ENCODE results near the gene BCL2L2.

Gene BCL2L2

DNA sequence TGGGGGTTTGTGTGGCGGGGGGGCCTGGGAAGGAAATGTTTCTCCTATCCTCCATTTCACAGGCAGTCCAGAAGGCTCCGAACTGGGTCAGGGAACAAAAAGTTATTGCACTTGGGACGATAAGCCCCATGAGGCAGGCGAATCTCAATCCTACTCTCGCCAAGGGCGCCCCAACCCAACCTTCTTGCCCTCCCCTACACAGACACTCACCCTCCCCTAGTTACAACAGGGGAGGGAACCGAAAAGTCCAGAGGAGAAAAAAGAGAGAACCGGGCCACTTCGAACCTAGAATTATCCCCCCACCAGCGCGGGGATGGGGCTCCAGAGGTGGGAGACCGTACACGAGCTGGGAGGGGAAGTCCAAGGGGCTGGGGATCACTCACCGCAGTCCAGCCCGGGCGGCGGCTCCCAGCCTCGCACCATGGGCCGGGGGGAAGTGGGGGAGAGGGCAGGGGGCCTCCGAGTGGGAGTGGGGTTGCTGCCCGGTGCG, 21.1 kb upstream of the BCL2L2 start:
- peaks cover 0 to 6% of the 10 kb centered on the region in 2 donors for H3K36me3 ChIP-seq (ENCODE audit: control insufficient read depth in 1 of 2, insufficient read depth in 2 of 2, low read length in 2 of 2)
- H3K4me1 ChIP-seq (ENCODE audit: control insufficient read depth in 1 of 2, insufficient read depth in 2 of 2, low read length in 2 of 2) = peaks cover 13 to 19% of the 10 kb centered on the region in 2 donors
- H3K4me3 ChIP-seq (ENCODE audit: low read depth in 1 of 2, low read length in 2 of 2) = peak overlapping the region; percentile 76 to 96
- no peaks in the 10 kb centered on the region for H3K27me3 ChIP-seq (ENCODE audit: control insufficient read depth in 1 of 2, insufficient read depth in 2 of 2, low read length in 2 of 2)
- H3K9ac ChIP-seq (ENCODE audit: low read depth in 1 of 2, low read length in 2 of 2) = peak overlapping the region; percentile 67 to 96
- no peaks in the 10 kb centered on the region for H3K9me3 ChIP-seq (ENCODE audit: control insufficient read depth in 1 of 2, low read length in 2 of 2)
- peak overlapping the region; percentile 83 for H3K27ac ChIP-seq (ENCODE audit: low read depth, low read length)

DNA sequence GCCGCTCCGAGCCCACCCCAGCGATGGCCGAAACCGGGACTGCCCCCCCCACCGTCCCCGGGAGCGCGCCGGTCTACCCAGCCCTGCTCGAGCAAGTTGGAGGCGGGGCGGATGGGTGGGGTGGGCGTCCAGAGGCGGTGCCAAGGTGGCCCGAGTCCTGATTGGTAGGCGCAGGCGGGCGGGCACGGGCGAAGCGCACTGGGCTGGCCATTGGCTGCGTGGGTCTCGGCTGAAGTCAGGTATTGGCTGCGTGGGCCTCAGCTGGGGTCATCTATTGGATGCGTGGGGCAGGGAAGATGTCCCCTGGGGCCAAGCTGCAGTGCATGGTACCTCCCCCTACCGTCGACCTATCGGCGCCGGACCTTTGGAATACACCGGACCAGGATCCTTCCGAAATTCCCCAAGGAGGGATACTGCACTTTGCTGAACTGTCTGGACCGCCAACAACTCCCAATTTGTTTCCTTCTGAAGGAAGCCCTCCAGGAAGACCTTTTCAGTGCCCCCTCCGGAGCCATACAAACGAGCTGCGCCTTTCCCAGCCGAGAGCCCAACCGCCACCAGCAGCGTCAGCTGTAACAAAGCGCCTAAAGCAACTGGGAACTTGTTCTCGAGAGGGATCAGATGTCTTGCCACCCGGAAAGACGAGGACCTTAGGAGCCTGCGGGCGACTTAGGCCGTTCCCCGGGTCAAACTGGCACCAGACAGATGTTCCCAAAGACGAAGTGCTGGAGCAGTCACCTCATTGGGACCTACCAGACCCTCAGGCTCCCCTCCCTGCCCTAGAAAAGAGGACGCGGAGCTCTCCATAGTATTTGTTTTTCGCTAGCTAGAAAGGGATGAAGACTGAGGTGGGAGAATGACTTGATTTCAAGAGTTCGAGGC, 20.4 kb upstream of the BCL2L2 start, which contains the start of gene HOMEZ:
Gene HOMEZ (minus strand): TSS at position 113 of the 882 bp plus-strand sequence. CDS start 180 bp downstream, outside the sequence.
- Histone ChIP-seq H3K9me3 (ENCODE audit: control insufficient read depth in 1 of 2, low read length in 2 of 2) (no peaks in the 10 kb centered on the region), H3K36me3 (ENCODE audit: control insufficient read depth in 1 of 2, insufficient read depth in 2 of 2, low read length in 2 of 2) (peaks cover 0 to 6% of the 10 kb centered on the region in 2 donors), H3K27me3 (ENCODE audit: control insufficient read depth in 1 of 2, insufficient read depth in 2 of 2, low read length in 2 of 2) (no peaks in the 10 kb centered on the region), H3K4me3 (ENCODE audit: low read depth in 1 of 2, low read length in 2 of 2) (peak within 1 kb of the TSS; percentile 85 to 96), H3K4me1 (ENCODE audit: control insufficient read depth in 1 of 2, insufficient read depth in 2 of 2, low read length in 2 of 2) (peaks cover 13 to 19% of the 10 kb centered on the region in 2 donors), H3K27ac (ENCODE audit: low read depth, low read length) (peak within 1 kb of the TSS; percentile 83), H3K9ac (ENCODE audit: low read depth in 1 of 2, low read length in 2 of 2) (peak within 1 kb of the TSS; percentile 88 to 96)

DNA sequence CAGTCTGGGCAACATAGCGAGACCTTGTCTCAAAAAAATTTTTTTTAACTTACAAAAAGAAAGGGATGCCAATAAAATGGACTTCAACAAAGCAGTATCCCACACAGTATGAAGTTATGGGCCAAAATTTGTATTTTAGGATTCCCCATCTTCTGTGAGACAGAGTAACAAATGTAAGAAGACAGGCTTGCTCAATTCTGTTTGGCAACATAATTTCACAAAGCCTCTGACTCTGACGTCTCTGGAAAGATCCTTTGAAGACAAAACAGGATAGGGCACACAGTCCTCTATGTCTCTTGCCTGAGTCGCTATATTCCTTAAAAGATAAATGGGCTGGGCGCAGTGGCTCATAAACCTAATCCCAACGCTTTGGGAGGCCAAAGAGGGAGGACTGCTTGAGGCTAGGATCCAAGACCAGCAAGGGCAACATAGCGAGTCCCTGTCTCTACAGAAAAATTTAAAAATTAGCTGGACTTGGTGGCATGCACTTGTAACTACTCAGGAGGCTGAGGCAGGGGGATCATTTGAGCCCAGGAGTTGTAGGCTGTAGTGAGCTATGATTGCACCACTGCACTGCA, 19.6 kb upstream of the BCL2L2 start:
- peaks cover 0 to 6% of the 10 kb centered on the region in 2 donors for H3K36me3 ChIP-seq (ENCODE audit: control insufficient read depth in 1 of 2, insufficient read depth in 2 of 2, low read length in 2 of 2)
- H3K9ac ChIP-seq (ENCODE audit: low read depth in 1 of 2, low read length in 2 of 2) = peak overlapping the region; percentile 76 to 88
- no peaks in the 10 kb centered on the region for H3K27me3 ChIP-seq (ENCODE audit: control insufficient read depth in 1 of 2, insufficient read depth in 2 of 2, low read length in 2 of 2)
- no peaks in the 10 kb centered on the region for H3K9me3 ChIP-seq (ENCODE audit: control insufficient read depth in 1 of 2, low read length in 2 of 2)
- H3K4me1 ChIP-seq (ENCODE audit: control insufficient read depth in 1 of 2, insufficient read depth in 2 of 2, low read length in 2 of 2) = peaks cover 13 to 19% of the 10 kb centered on the region in 2 donors
- peak overlapping the region; percentile 69 to 85 for H3K4me3 ChIP-seq (ENCODE audit: low read depth in 1 of 2, low read length in 2 of 2)
- H3K27ac ChIP-seq (ENCODE audit: low read depth, low read length) = peak overlapping the region; percentile 71

DNA sequence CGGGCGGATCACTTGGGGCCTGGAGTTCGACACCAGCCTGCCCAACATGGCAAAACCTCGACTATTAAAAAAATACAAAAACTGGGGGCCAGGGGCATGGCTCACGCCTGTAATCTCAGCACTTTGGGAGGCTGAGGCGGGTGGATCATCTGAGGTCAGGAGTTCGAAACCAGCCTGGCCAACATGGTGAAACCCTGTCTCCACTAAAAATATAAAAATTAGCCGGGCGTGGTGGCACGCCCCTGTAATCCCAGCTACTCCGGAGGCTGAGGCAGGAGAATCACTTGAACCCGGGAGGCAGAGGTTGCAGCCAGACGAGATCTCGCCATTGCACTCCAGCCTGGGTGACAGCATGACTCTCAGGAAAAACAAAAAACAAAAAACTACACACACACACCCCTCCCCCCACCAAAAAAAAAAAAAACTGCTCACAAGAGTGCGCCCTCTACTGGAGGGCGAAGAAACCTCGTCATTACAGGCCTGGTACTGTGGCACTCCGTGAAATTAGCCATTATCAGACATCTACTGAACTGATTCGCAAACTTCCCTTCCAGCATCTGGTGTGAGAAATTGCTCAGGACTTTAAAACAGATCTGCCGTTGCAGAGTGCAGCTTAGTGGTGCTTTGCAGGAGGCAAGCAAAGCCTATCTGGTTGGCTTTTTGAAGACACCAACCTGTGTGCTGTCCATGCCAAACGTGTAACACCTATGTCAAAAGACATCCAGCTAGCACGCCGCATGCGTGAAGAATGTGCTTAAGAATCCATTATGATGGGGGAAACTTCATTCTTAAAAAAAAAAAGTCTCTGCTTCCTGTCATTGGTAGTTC, 11.7 kb upstream of the BCL2L2 start:
- no peaks in the 10 kb centered on the region for H3K9me3 ChIP-seq (ENCODE audit: control insufficient read depth in 1 of 2, low read length in 2 of 2)
- no peak overlapping the region for H3K4me3 ChIP-seq (ENCODE audit: low read depth in 1 of 2, low read length in 2 of 2)
- H3K9ac ChIP-seq (ENCODE audit: low read depth in 1 of 2, low read length in 2 of 2) = peak overlapping the region in 1 of 2 donors; percentile 51
- H3K36me3 ChIP-seq (ENCODE audit: control insufficient read depth in 1 of 2, insufficient read depth in 2 of 2, low read length in 2 of 2) = peaks cover 0 to 7% of the 10 kb centered on the region in 2 donors
- no peak overlapping the region for H3K27ac ChIP-seq (ENCODE audit: low read depth, low read length)
- H3K27me3 ChIP-seq (ENCODE audit: control insufficient read depth in 1 of 2, insufficient read depth in 2 of 2, low read length in 2 of 2) = no peaks in the 10 kb centered on the region
- peaks cover 1 to 7% of the 10 kb centered on the region in 2 donors for H3K4me1 ChIP-seq (ENCODE audit: control insufficient read depth in 1 of 2, insufficient read depth in 2 of 2, low read length in 2 of 2)

DNA sequence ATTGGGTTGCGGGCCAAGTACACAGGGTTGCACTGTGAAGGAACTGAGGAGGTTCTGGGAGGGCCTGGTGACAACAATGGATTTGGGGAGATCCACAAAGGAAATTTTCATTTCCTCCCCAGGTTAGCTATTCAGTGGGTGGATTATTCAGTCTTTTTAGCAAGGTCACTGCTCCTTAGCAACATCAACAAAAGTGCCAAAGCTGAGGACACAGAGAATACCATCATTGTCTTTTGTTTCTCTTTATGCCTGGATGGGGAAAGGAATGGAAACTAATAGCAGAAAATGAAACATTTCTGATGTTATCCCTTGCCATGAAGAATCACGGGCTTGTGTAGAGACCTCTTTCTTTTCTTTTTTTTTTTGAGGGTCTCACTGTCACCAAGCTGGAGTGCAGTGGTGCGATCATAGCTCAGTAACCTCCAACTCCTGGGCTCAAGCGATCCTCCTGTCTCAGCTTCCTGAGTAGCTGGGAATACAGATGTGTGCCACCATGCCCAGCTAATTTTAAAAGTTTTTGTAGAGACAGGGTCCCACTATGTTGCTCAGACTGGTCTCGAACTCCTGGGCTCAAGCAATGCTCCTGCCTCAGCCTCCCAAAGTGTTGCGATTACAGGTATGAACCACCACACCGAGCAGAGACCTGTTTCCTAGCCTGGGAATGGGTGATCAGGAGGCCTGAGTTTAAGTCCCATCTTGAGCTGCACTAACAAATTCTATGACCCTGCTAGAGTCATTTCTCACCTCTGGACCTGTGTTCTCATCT, 10.4 kb upstream of the BCL2L2 start:
- Histone ChIP-seq H3K4me3 (ENCODE audit: low read depth in 1 of 2, low read length in 2 of 2) (no peak overlapping the region), H3K9me3 (ENCODE audit: control insufficient read depth in 1 of 2, low read length in 2 of 2) (no peaks in the 10 kb centered on the region), H3K4me1 (ENCODE audit: control insufficient read depth in 1 of 2, insufficient read depth in 2 of 2, low read length in 2 of 2) (peaks cover 10 to 17% of the 10 kb centered on the region in 2 donors), H3K27ac (ENCODE audit: low read depth, low read length) (no peak overlapping the region), H3K27me3 (ENCODE audit: control insufficient read depth in 1 of 2, insufficient read depth in 2 of 2, low read length in 2 of 2) (no peaks in the 10 kb centered on the region), H3K36me3 (ENCODE audit: control insufficient read depth in 1 of 2, insufficient read depth in 2 of 2, low read length in 2 of 2) (peaks cover 0 to 7% of the 10 kb centered on the region in 2 donors), H3K9ac (ENCODE audit: low read depth in 1 of 2, low read length in 2 of 2) (no peak overlapping the region)

DNA sequence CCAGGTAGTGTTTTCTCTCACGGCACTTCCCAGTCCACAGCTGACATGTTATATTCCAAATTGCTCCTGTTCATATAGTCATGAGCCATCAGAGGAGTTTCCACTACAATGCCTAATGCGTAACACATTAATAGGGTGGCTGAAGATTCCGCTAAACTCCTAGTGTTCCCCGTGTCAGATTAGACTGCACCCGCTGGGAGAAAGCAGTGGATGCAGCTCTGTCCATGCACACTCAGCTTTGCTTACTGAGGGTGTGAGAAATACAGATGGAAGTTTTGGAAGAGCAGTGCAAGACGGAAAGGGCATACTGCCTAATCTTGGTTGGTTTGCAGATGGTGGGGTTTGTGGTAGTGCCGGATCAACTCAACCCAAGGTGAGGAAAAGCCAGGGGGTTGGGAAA, 9.5 kb upstream of the BCL2L2 start:
- Histone ChIP-seq H3K9me3 (ENCODE audit: control insufficient read depth in 1 of 2, low read length in 2 of 2) (no peaks in the 10 kb centered on the region), H3K27me3 (ENCODE audit: control insufficient read depth in 1 of 2, insufficient read depth in 2 of 2, low read length in 2 of 2) (no peaks in the 10 kb centered on the region), H3K4me1 (ENCODE audit: control insufficient read depth in 1 of 2, insufficient read depth in 2 of 2, low read length in 2 of 2) (peaks cover 10 to 17% of the 10 kb centered on the region in 2 donors), H3K36me3 (ENCODE audit: control insufficient read depth in 1 of 2, insufficient read depth in 2 of 2, low read length in 2 of 2) (peaks cover 0 to 7% of the 10 kb centered on the region in 2 donors), H3K27ac (ENCODE audit: low read depth, low read length) (no peak overlapping the region), H3K4me3 (ENCODE audit: low read depth in 1 of 2, low read length in 2 of 2) (no peak overlapping the region), H3K9ac (ENCODE audit: low read depth in 1 of 2, low read length in 2 of 2) (no peak overlapping the region)

DNA sequence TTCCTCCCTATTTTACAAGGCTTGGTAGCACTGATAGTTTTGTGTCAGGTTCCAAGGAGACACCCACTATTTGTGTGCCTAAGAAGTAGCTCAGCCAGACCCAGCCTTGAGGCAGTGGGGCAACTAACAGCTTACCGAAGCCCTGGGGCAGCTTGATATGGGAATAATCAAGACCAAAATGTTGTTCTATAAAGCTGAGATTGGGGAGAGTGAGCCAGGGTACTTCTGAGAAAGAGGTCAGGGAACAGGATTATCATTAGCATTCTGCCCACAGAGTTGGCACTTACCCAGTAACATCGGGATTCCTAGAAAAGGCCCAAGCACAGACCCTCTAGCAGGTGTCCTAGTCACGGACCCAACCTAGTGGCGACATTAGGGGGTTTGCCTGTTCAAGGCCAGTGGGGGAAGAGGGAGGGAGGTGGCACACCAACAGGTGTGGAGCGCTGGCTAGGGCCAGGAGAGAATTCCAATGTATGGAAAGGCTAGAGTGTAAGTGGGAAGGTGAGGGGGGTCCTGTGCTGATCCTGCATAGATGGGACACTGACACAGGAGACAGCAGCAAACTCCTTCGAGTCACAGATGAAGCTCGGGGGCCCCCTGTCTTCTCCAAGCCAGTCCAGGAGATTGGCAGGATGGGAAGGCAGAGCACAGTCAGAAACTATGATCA, 8.9 kb upstream of the BCL2L2 start:
- Histone ChIP-seq H3K36me3 (ENCODE audit: control insufficient read depth in 1 of 2, insufficient read depth in 2 of 2, low read length in 2 of 2) (peaks cover 0 to 7% of the 10 kb centered on the region in 2 donors), H3K4me1 (ENCODE audit: control insufficient read depth in 1 of 2, insufficient read depth in 2 of 2, low read length in 2 of 2) (peaks cover 10 to 21% of the 10 kb centered on the region in 2 donors), H3K9ac (ENCODE audit: low read depth in 1 of 2, low read length in 2 of 2) (no peak overlapping the region), H3K4me3 (ENCODE audit: low read depth in 1 of 2, low read length in 2 of 2) (no peak overlapping the region), H3K9me3 (ENCODE audit: control insufficient read depth in 1 of 2, low read length in 2 of 2) (no peaks in the 10 kb centered on the region), H3K27me3 (ENCODE audit: control insufficient read depth in 1 of 2, insufficient read depth in 2 of 2, low read length in 2 of 2) (no peaks in the 10 kb centered on the region), H3K27ac (ENCODE audit: low read depth, low read length) (no peak overlapping the region)

DNA sequence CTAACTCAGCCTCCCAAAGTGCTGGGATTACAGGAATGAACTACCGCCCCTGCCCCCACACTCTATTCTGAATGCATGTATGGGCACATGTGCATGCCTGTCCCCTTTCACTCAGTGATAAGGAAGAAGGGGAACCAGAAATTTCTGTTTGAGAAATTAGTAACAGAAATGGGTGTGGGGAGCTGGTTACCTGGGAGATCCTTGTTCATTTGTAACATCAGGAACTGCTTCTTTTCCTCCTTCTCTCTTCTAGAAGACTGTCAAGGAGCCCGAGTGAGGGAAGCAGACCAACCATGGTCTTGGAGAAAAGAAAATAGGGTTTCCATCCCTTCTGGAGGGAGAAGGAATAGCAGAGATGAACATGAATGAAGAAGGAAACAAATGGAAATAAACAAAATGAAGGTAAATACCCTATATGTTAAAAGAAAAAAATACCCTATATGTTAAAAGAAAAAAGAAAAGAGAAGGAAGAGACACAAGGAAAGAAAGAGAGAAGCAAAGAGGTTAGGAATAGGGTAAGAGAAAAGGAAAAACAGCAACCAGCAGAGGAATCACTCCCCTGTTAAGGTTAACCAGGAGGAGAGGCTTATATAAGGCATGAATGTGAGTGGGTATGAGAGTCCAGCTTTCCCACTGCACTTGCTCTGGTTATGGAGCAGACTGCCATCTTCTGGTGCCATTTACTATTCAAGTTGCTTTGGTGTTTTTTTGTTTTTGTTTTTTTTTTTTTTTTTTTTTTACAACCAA, 7.2 kb upstream of the BCL2L2 start:
- no peak overlapping the region for H3K9ac ChIP-seq (ENCODE audit: low read depth in 1 of 2, low read length in 2 of 2)
- H3K4me3 ChIP-seq (ENCODE audit: low read depth in 1 of 2, low read length in 2 of 2) = no peak overlapping the region
- no peaks in the 10 kb centered on the region for H3K27me3 ChIP-seq (ENCODE audit: control insufficient read depth in 1 of 2, insufficient read depth in 2 of 2, low read length in 2 of 2)
- peaks cover 10 to 27% of the 10 kb centered on the region in 2 donors for H3K4me1 ChIP-seq (ENCODE audit: control insufficient read depth in 1 of 2, insufficient read depth in 2 of 2, low read length in 2 of 2)
- no peak overlapping the region for H3K27ac ChIP-seq (ENCODE audit: low read depth, low read length)
- peaks cover 0 to 7% of the 10 kb centered on the region in 2 donors for H3K36me3 ChIP-seq (ENCODE audit: control insufficient read depth in 1 of 2, insufficient read depth in 2 of 2, low read length in 2 of 2)
- no peaks in the 10 kb centered on the region for H3K9me3 ChIP-seq (ENCODE audit: control insufficient read depth in 1 of 2, low read length in 2 of 2)

All from duodenal mucosa (tissue), 2 donors.